HCT116 (cell line): ENCODE measurements around the gene ZDHHC22. TPM values are rescaled to one million over a fixed set of nuclear protein-coding genes. Genes with fewer than 3 reads are reported as not detected.

Experiments
- ATAC-seq: fragments of 200-7000 bp; cut with Tn5 transposase; 2 replicates; pipeline ENCODE4 v1.9.1; 2020; ENCODE audit warnings: mild to moderate bottlenecking, moderate library complexity
- BruUV-seq: library from RNA; stranded (reverse); fragments of 400-500 nt; replicated peaks from 2 replicates; lab custom pipeline; 2021; lab: Mats Ljungman, UMichigan
- CTCF ChIA-PET: fragments of 300-600 bp; sonication (Branson Sonifier 250); formaldehyde crosslinking; loops from one replicate; lab custom pipeline; 2021; ENCODE audit warnings: antibody characterized with exemption; lab: Charles Lee
- POLR2A ChIA-PET: fragments of 300-600, 350-600 bp; sonication (Branson Sonifier 250); formaldehyde crosslinking; loops from one replicate; lab custom pipeline; 2021; ENCODE audit warnings: antibody characterized with exemption; lab: Charles Lee
- RAD21 ChIA-PET, 2 experiments: fragments of 300-600 bp; sonication (Branson Sonifier 250); formaldehyde crosslinking; loops; one replicate each; lab custom pipeline; 2023; ENCODE audit warnings: low total read pairs in 2 of 2; ENCODE audit not compliant: uncharacterized antibody in 2 of 2, unreplicated experiment in 2 of 2, low non-redundant PET in 1 of 2; lab: Charles Lee
- DNase-seq: peaks from one replicate; pipeline ENCODE4 v3.0.0-alpha.2; 2010; ENCODE audit warnings: low read depth, low spot score
- H2AFZ ChIP-seq: fragments of 200-600 bp; shearing (Covaris generic), sonication (generic); 2 replicates; pipeline ENCODE4 v1.6.1; 2017; ENCODE audit warnings: low read depth, mixed run types, mixed read lengths, antibody characterized with exemption, low read length; ENCODE audit not compliant: poor library complexity, severe bottlenecking
- H3K27ac ChIP-seq: 2 replicates; pipeline ENCODE4 v1.5.1; 2012; ENCODE audit warnings: low read depth, low read length
- H3K27me3 ChIP-seq: fragments of 200-600 bp; sonication (generic); 2 replicates; pipeline ENCODE4 v1.6.1; 2016; ENCODE audit warnings: mixed run types, low read length, mixed read lengths; ENCODE audit not compliant: insufficient read depth
- H3K36me3 ChIP-seq, 2 experiments: fragments of 200-500 bp in 1 of 2; fragments of 200-600 bp in 1 of 2; sonication (Bioruptor generic) in 1 of 2; sonication (generic) in 1 of 2; 2 replicates each; pipeline versions ENCODE4 v1.5.1 to v1.6.1; 2014 to 2016; ENCODE audit warnings: low read length in 2 of 2, inconsistent platforms in 1 of 2, mixed read lengths in 1 of 2, mixed run types in 1 of 2; ENCODE audit not compliant: insufficient read depth in 2 of 2, control insufficient read depth in 1 of 2
- H3K4me1 ChIP-seq, 2 experiments: fragments of 200-600 bp in 1 of 2; sonication (generic) in 1 of 2; 2 replicates each; pipeline versions ENCODE4 v1.5.1 to v1.6.1; 2012 to 2017; ENCODE audit warnings: low read length in 2 of 2, inconsistent platforms in 1 of 2, mild to moderate bottlenecking in 1 of 2, mixed read lengths in 1 of 2, mixed run types in 1 of 2, moderate library complexity in 1 of 2; ENCODE audit not compliant: insufficient read depth in 2 of 2, control insufficient read depth in 1 of 2
- H3K4me2 ChIP-seq: fragments of 200-600 bp; sonication (generic); 2 replicates; pipeline ENCODE4 v1.6.1; 2017; ENCODE audit warnings: mixed run types, low read length, mixed read lengths
- H3K4me3 ChIP-seq, 2 experiments: fragments of 200-600 bp in 1 of 2; sonication (generic) in 1 of 2; replicated peaks in 1 of 2; 2 replicates each; pipeline ENCODE4 v1.5.1; 2011 to 2016; ENCODE audit warnings: low read length in 2 of 2, control low read depth in 1 of 2, low read depth in 1 of 2, mild to moderate bottlenecking in 1 of 2, mixed read lengths in 1 of 2, mixed run types in 1 of 2
- H3K79me2 ChIP-seq: fragments of 200-600 bp; sonication (generic); 2 replicates; pipeline ENCODE4 v1.6.1; 2017; ENCODE audit warnings: mild to moderate bottlenecking, mixed run types, low read length, moderate library complexity, mixed read lengths; ENCODE audit not compliant: insufficient read depth
- H3K9ac ChIP-seq: fragments of 200-600 bp; sonication (generic); 2 replicates; pipeline ENCODE4 v1.6.1; 2016; ENCODE audit warnings: low read length, mixed read lengths
- H3K9me2 ChIP-seq: fragments of 200-600 bp; sonication (generic), shearing (Covaris generic); 2 replicates; pipeline ENCODE4 v1.6.1; 2017; ENCODE audit warnings: mixed run types, mild to moderate bottlenecking, moderate library complexity; ENCODE audit not compliant: insufficient read depth
- H3K9me3 ChIP-seq, 2 experiments: fragments of 200-500 bp in 1 of 2; fragments of 200-600 bp in 1 of 2; sonication (Bioruptor generic) in 1 of 2; sonication (generic) in 1 of 2; 2 replicates each; pipeline ENCODE4 v1.6.1; 2014 to 2017; ENCODE audit warnings: low read length in 2 of 2, mixed read lengths in 2 of 2, inconsistent platforms in 1 of 2, low read depth in 1 of 2, mild to moderate bottlenecking in 1 of 2, mixed run types in 1 of 2, moderate library complexity in 1 of 2; ENCODE audit not compliant: control insufficient read depth in 1 of 2, insufficient read depth in 1 of 2
- H4K20me1 ChIP-seq: fragments of 200-600 bp; sonication (generic), shearing (Covaris generic); 2 replicates; pipeline ENCODE4 v1.6.1; 2017; ENCODE audit warnings: mixed run types, mild to moderate bottlenecking, moderate library complexity; ENCODE audit not compliant: insufficient read depth
- ATF3 ChIP-seq: IDR thresholded peaks from 2 replicates; pipeline ENCODE4 v1.6.1; 2012
- CBX3 ChIP-seq: IDR thresholded peaks from 2 replicates; pipeline ENCODE4 v1.6.1; 2012; ENCODE audit warnings: low read depth
- CEBPB ChIP-seq: IDR thresholded peaks from 2 replicates; pipeline ENCODE4 v1.6.1; 2012; ENCODE audit warnings: low read depth
- CTCF ChIP-seq, 3 experiments: fragments of 200-600 bp in 1 of 3; sonication (generic) in 1 of 3; IDR thresholded peaks in 2 of 3; conservative IDR thresholded peaks in 1 of 3; 2 replicates each; pipeline ENCODE4 v1.5.1; 2012 to 2017; ENCODE audit warnings: low read depth in 2 of 3, low read length in 2 of 3, antibody characterized with exemption in 1 of 3, borderline replicate concordance in 1 of 3, control low read depth in 1 of 3, mild to moderate bottlenecking in 1 of 3, mixed read lengths in 1 of 3, mixed run types in 1 of 3, moderate library complexity in 1 of 3; ENCODE audit not compliant: insufficient read depth in 1 of 3
- ELF1 ChIP-seq: IDR thresholded peaks from 2 replicates; pipeline ENCODE4 v1.6.1; 2012; ENCODE audit warnings: low read depth, borderline replicate concordance
- JUND ChIP-seq: IDR thresholded peaks from 2 replicates; pipeline ENCODE4 v1.6.1; 2012
- POLR2A ChIP-seq: IDR thresholded peaks from 2 replicates; pipeline ENCODE4 v1.7.0; 2011; ENCODE audit warnings: borderline replicate concordance; ENCODE audit not compliant: insufficient read depth, insufficient read length; ENCODE audit errors: extremely low read depth
- POLR2AphosphoS5 ChIP-seq: IDR thresholded peaks from 2 replicates; pipeline ENCODE4 v1.6.1; 2011; ENCODE audit warnings: mild to moderate bottlenecking, low read depth, low read length, moderate library complexity
- RAD21 ChIP-seq: IDR thresholded peaks from 2 replicates; pipeline ENCODE4 v1.6.1; 2012; ENCODE audit warnings: low read depth, mild to moderate bottlenecking
- REST ChIP-seq: IDR thresholded peaks from 2 replicates; pipeline ENCODE4 v1.6.1; 2012; ENCODE audit warnings: low read depth
- SP1 ChIP-seq: IDR thresholded peaks from 2 replicates; pipeline ENCODE4 v1.6.1; 2012; ENCODE audit warnings: low read depth
- YY1 ChIP-seq: IDR thresholded peaks from 2 replicates; pipeline ENCODE4 v1.6.1; 2011; ENCODE audit warnings: low read length, low read depth, moderate library complexity, mild to moderate bottlenecking; ENCODE audit not compliant: insufficient replicate concordance; ENCODE audit errors: extremely low read depth
- ZBTB33 ChIP-seq: IDR thresholded peaks from 2 replicates; pipeline ENCODE4 v1.6.1; 2011; ENCODE audit warnings: mild to moderate bottlenecking, low read length, moderate library complexity; ENCODE audit not compliant: insufficient replicate concordance; ENCODE audit errors: extremely low read depth
- ZFX ChIP-seq: fragments of 450-650 bp; IDR thresholded peaks from 2 replicates; pipeline ENCODE4 v1.6.1; 2017
- intact Hi-C: fragments of 100-400 bp; cut with micrococcal nuclease; formaldehyde crosslinking; loops from 2 replicates; pipeline ENCODE4 v1.10.0; 2022
- total RNA-seq: library from RNA; stranded (reverse); gene quantifications from one replicate; pipeline ENCODE4 v1.2.1, GENCODE V29; 2021; ENCODE audit not compliant: unreplicated experiment

Gene ZDHHC22
- total RNA-seq, 1 experiment from 2014 or later = 0.10 TPM

- no peaks in the 10 kb centered on the region for H3K27me3 ChIP-seq
- H3K4me1 ChIP-seq = peaks cover 4 to 49% of the 10 kb centered on the region in 2 experiments
- no peaks in the 10 kb centered on the region for H3K9me3 ChIP-seq
- H3K36me3 ChIP-seq = no peaks in the 10 kb centered on the region
- TF ChIP-seq ZBTB33 (no peak), CEBPB (no peak), CTCF (IDR thresholded peaks at IDR 0.05 in 2 of 3, conservative IDR thresholded peaks at IDR 0.05 in 1 of 3; ENCODE audit: borderline replicate concordance in 1 of 3, insufficient read depth in 1 of 3, low read depth in 2 of 3, low read length in 2 of 3) (no peak), REST (no peak), POLR2A (no peak), ATF3 (no peak), POLR2AphosphoS5 (no peak), ELF1 (no peak), ZFX (no peak), RAD21 (no peak), JUND (no peak), YY1 (no peak), SP1 (no peak), CBX3 (no peak)
- H3K4me3 ChIP-seq = no peak overlapping the region
- no peaks in the 10 kb centered on the region for H4K20me1 ChIP-seq
- POLR2A ChIA-PET = no interaction called here
- H3K9me2 ChIP-seq = no peaks in the 10 kb centered on the region
- RAD21 ChIA-PET = interaction anchor here in 1 of 2 experiments (0.7 kb wide), 1 partner anchor 22 kb away, joined by 3 read pairs; no protein-coding TSS in a partner anchor
- peak overlapping the region; percentile 45 for H3K4me2 ChIP-seq
- H2AFZ ChIP-seq = no peak overlapping the region
- intact Hi-C loops = no loop called here
- 0 out of 2 replicates have a peak overlapping the region, but pooled peaks have one; percentile 16 for H3K9ac ChIP-seq
- ATAC-seq = peak; percentile 58
- H3K79me2 ChIP-seq = no peaks in the 10 kb centered on the region
- DNase-seq = peak; percentile 27
- peak overlapping the region; percentile 6; the same call in 1 of the 2 replicates for H3K27ac ChIP-seq
- no TSS peak for BruUV-seq
- CTCF ChIA-PET = interaction anchor here (1.1 to 1.3 kb wide), 2 partner anchors 26 to 63 kb away, joined by 3 to 5 read pairs; no protein-coding TSS in a partner anchor
Observed at GRCh38 chr14:77186911-77187648, 45.5 kb upstream of the ZDHHC22 start.
